CD8-positive, alpha-beta memory T cell (primary cell): ENCODE results near the gene PKNOX1. TPM values are rescaled to one million over a fixed set of nuclear protein-coding genes. Genes with fewer than 3 reads are reported as not detected.
A peak's percentile ranks its signal among the peaks of the same experiment; 100 is the strongest.

ENCODE experiments used
- CTCF ChIA-PET: fragments of 350-600 bp; sonication (Branson Sonifier 250); formaldehyde crosslinking; loops from one replicate; lab custom pipeline; 2021; ENCODE audit warnings: antibody characterized with exemption; lab: Charles Lee
- POLR2A ChIA-PET: fragments of 350-600 bp; sonication (Branson Sonifier 250); formaldehyde crosslinking; loops from one replicate; lab custom pipeline; 2021; ENCODE audit warnings: antibody characterized with exemption; lab: Charles Lee
- DNase-seq, 5 donors: peaks; one replicate each; pipeline versions ENCODE4 v3.0.0 to v3.0.0-alpha.2; 2020 to 2022; ENCODE audit warnings: mixed read lengths in 1 of 5
- H3K27ac ChIP-seq: one replicate; pipeline ENCODE4 v1.7.0; 2013; ENCODE audit warnings: low read depth, mild to moderate bottlenecking, low read length, moderate library complexity
- H3K27me3 ChIP-seq: 2 replicates; pipeline ENCODE4 v1.7.0; 2013; ENCODE audit warnings: low read length, mild to moderate bottlenecking; ENCODE audit not compliant: insufficient read depth, poor library complexity, severe bottlenecking
- H3K36me3 ChIP-seq: 2 replicates; pipeline ENCODE4 v1.7.0; 2013; ENCODE audit warnings: mild to moderate bottlenecking, low read length, moderate library complexity; ENCODE audit not compliant: insufficient read depth
- H3K4me1 ChIP-seq: 2 replicates; pipeline ENCODE4 v1.7.0; 2013; ENCODE audit warnings: mild to moderate bottlenecking, low read length, moderate library complexity; ENCODE audit not compliant: insufficient read depth
- H3K4me3 ChIP-seq: 2 replicates; pipeline ENCODE4 v1.7.0; 2013; ENCODE audit warnings: mild to moderate bottlenecking, low read length
- H3K9me3 ChIP-seq: 2 replicates; pipeline ENCODE4 v1.7.0; 2013; ENCODE audit warnings: mild to moderate bottlenecking, low read length
- H3K27ac Mint-ChIP-seq, 8 donors: one replicate each; pipeline ENCODE4 v1.8.0; 2020 to 2021; ENCODE audit warnings: mixed read lengths in 8 of 8, mild to moderate bottlenecking in 6 of 8, inconsistent platforms in 3 of 8, moderate library complexity in 3 of 8
- H3K27me3 Mint-ChIP-seq, 2 donors: one replicate each; pipeline ENCODE4 v1.8.0; 2020 to 2021; ENCODE audit warnings: mixed read lengths in 2 of 2, mild to moderate bottlenecking in 1 of 2, moderate library complexity in 1 of 2
- H3K36me3 Mint-ChIP-seq, 3 donors: one replicate each; pipeline ENCODE4 v1.8.0; 2020 to 2021; ENCODE audit warnings: mixed read lengths in 3 of 3, inconsistent platforms in 1 of 3, mild to moderate bottlenecking in 1 of 3
- H3K4me1 Mint-ChIP-seq, 3 donors: one replicate each; pipeline ENCODE4 v1.8.0; 2020 to 2021; ENCODE audit warnings: mixed read lengths in 3 of 3, inconsistent platforms in 1 of 3, mild to moderate bottlenecking in 1 of 3
- H3K4me3 Mint-ChIP-seq, 7 donors: one replicate each; pipeline ENCODE4 v1.8.0; 2020 to 2021; ENCODE audit warnings: mixed read lengths in 7 of 7, mild to moderate bottlenecking in 6 of 7, moderate library complexity in 4 of 7, inconsistent platforms in 2 of 7
- H3K9me3 Mint-ChIP-seq, 5 donors: one replicate each; pipeline ENCODE4 v1.8.0; 2020 to 2022; ENCODE audit warnings: mixed read lengths in 5 of 5, mild to moderate bottlenecking in 3 of 5, moderate library complexity in 2 of 5, inconsistent platforms in 1 of 5
- polyA plus RNA-seq: library from polyadenylated mRNA; unstranded; fragments of 300-500 nt; fragmentation: Illumina TruSeq; gene quantifications from one replicate; pipeline ENCODE4 v1.2.3, GENCODE V29; 2021
- total RNA-seq, 2 experiments: library from RNA; stranded (reverse); gene quantifications; one replicate each; pipeline ENCODE4 v1.2.3, GENCODE V29; 2021

PKNOX1 gene
- total and polyA plus RNA-seq, 3 experiments from 2014 or later, result 18.6 to 22.9 (median 22.8) TPM

DNA sequence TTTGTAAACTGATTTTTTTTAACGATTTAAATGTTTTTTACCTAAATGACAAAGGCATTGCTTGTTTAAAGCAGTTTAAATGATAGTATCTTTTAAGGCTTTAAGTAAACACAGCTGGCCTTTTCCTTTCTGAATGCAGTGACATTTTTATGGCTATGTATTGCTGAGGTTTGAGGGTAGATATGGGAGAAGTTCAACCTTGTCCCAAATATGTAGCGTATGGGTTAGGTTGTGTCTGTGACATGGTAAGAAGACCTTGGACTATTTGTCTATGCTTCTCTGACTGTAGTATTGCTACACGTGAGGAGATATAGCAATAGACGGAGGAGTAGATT is 32.5 kb downstream of the PKNOX1 start:
- H3K27me3 Mint-ChIP-seq, result no peaks in the 10 kb centered on the region
- H3K9me3 Mint-ChIP-seq, result no peaks in the 10 kb centered on the region
- ChIA-PET POLR2A (no interaction called here), CTCF (no interaction called here)
- no peak for DNase-seq
- Histone ChIP-seq H3K36me3 (peaks cover 10% of the 10 kb centered on the region), H3K27ac (no peak overlapping the region), H3K4me1 (no peaks in the 10 kb centered on the region), H3K27me3 (no peaks in the 10 kb centered on the region), H3K4me3 (no peak overlapping the region), H3K9me3 (no peaks in the 10 kb centered on the region)
- H3K4me1 Mint-ChIP-seq, result peaks cover 0 to 7% (median 3%) of the 10 kb centered on the region in 3 donors
- peaks cover 6 to 65% (median 20%) of the 10 kb centered on the region in 3 donors for H3K36me3 Mint-ChIP-seq
- H3K27ac Mint-ChIP-seq, result no peak overlapping the region
- no peak overlapping the region for H3K4me3 Mint-ChIP-seq

GRCh38 chr21:43012596-43012995 is 38.2 kb downstream of the PKNOX1 start:
- DNase-seq, result no peak
- CTCF ChIA-PET, result no interaction called here
- Histone ChIP-seq H3K4me1 (no peaks in the 10 kb centered on the region), H3K27ac (no peak overlapping the region), H3K27me3 (no peaks in the 10 kb centered on the region), H3K9me3 (no peaks in the 10 kb centered on the region), H3K4me3 (no peak overlapping the region), H3K36me3 (peaks cover 10% of the 10 kb centered on the region)
- POLR2A ChIA-PET, result no interaction called here
- Mint-ChIP-seq H3K27me3 (no peaks in the 10 kb centered on the region), H3K9me3 (no peaks in the 10 kb centered on the region), H3K36me3 (peaks cover 8 to 79% (median 19%) of the 10 kb centered on the region in 3 donors), H3K27ac (peak overlapping the region in 2 of 8 donors; percentile 17 to 78), H3K4me3 (no peak overlapping the region), H3K4me1 (no peaks in the 10 kb centered on the region)

GRCh38 chr21:43015906-43016540 is 41.7 kb downstream of the PKNOX1 start:
- CTCF ChIA-PET, result no interaction called here
- POLR2A ChIA-PET, result no interaction called here
- H3K4me1 ChIP-seq, result no peaks in the 10 kb centered on the region
- Mint-ChIP-seq H3K27me3 (no peaks in the 10 kb centered on the region), H3K27ac (peak overlapping the region in 1 of 8 donors; percentile 40), H3K36me3 (peaks cover 4 to 84% (median 13%) of the 10 kb centered on the region in 3 donors), H3K4me3 (no peak overlapping the region), H3K4me1 (no peaks in the 10 kb centered on the region), H3K9me3 (no peaks in the 10 kb centered on the region)
- no peak overlapping the region for H3K27ac ChIP-seq
- no peaks in the 10 kb centered on the region for H3K9me3 ChIP-seq
- H3K36me3 ChIP-seq, result no peaks in the 10 kb centered on the region
- no peak for DNase-seq
- no peak overlapping the region for H3K4me3 ChIP-seq
- no peaks in the 10 kb centered on the region for H3K27me3 ChIP-seq

DNA sequence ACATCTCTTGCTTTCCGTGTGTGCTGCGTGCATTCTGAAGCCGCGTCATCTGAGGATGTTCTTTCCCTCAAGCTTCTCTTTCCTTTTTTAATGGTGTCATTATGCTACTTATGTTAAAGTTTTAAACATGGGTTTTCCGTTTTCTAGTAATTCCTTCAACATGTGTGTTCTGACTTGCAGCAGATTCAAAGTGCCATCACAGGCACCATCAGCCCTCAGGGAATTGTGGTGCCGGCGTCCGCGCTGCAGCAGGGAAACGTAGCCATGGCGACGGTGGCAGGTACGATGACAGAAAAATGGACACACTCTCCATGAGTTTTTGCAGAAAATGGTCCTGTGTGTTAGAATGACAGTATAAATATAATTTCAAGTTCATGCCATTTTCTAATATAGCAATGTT is 42.4 kb downstream of the PKNOX1 start:
- Histone ChIP-seq H3K4me3 (no peak overlapping the region), H3K36me3 (peaks cover 5% of the 10 kb centered on the region), H3K27me3 (no peaks in the 10 kb centered on the region), H3K27ac (no peak overlapping the region), H3K9me3 (no peaks in the 10 kb centered on the region), H3K4me1 (no peaks in the 10 kb centered on the region)
- Mint-ChIP-seq H3K36me3 (peaks cover 4 to 85% (median 15%) of the 10 kb centered on the region in 3 donors), H3K9me3 (no peaks in the 10 kb centered on the region), H3K27me3 (no peaks in the 10 kb centered on the region), H3K27ac (no peak overlapping the region), H3K4me3 (no peak overlapping the region), H3K4me1 (no peaks in the 10 kb centered on the region)
- POLR2A ChIA-PET, result no interaction called here
- DNase-seq, result no peak
- CTCF ChIA-PET, result no interaction called here

DNA sequence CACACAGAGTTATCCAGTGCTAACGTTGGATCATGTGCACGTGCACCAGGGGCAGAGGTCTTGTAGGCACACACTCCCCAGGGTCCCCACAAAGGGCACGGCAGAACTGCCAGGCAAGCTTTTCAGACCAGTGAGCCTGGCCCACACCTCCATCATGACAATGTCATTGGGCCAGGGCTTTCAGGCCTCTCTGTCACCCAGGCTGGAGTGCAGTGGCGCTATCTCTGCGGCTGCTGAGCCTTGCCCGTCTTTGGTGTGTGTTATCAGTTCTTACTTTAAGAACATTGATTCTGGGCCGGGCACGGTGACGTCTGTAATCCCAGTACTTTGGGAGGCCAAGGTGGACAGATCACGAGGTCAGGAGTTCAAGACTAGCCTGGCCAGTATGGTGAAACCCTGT is 44.2 kb downstream of the PKNOX1 start:
- H3K36me3 ChIP-seq, result peaks cover 14% of the 10 kb centered on the region
- peaks cover 4 to 86% (median 16%) of the 10 kb centered on the region in 3 donors for H3K36me3 Mint-ChIP-seq
- H3K27me3 ChIP-seq, result no peaks in the 10 kb centered on the region
- DNase-seq, result no peak
- ChIA-PET POLR2A (no interaction called here), CTCF (no interaction called here)
- H3K4me1 Mint-ChIP-seq, result no peaks in the 10 kb centered on the region
- H3K27ac Mint-ChIP-seq, result peak overlapping the region in 1 of 8 donors; percentile 95
- H3K27ac ChIP-seq, result no peak overlapping the region
- H3K27me3 Mint-ChIP-seq, result no peaks in the 10 kb centered on the region
- no peaks in the 10 kb centered on the region for H3K4me1 ChIP-seq
- no peaks in the 10 kb centered on the region for H3K9me3 Mint-ChIP-seq
- no peaks in the 10 kb centered on the region for H3K9me3 ChIP-seq
- no peak overlapping the region for H3K4me3 ChIP-seq
- H3K4me3 Mint-ChIP-seq, result no peak overlapping the region

- ChIA-PET CTCF (no interaction called here), POLR2A (no interaction called here)
- Histone ChIP-seq H3K4me1 (no peaks in the 10 kb centered on the region), H3K27ac (no peak overlapping the region), H3K36me3 (peaks cover 27% of the 10 kb centered on the region), H3K27me3 (no peaks in the 10 kb centered on the region), H3K9me3 (no peaks in the 10 kb centered on the region), H3K4me3 (no peak overlapping the region)
- DNase-seq, result no peak
- Mint-ChIP-seq H3K4me1 (no peaks in the 10 kb centered on the region), H3K27ac (peak overlapping the region in 1 of 8 donors; percentile 14), H3K4me3 (no peak overlapping the region), H3K27me3 (no peaks in the 10 kb centered on the region), H3K9me3 (no peaks in the 10 kb centered on the region), H3K36me3 (peaks cover 0 to 86% (median 14%) of the 10 kb centered on the region in 3 donors)
Observed at GRCh38 chr21:43020177-43020576, 45.8 kb downstream of the PKNOX1 start.

DNA sequence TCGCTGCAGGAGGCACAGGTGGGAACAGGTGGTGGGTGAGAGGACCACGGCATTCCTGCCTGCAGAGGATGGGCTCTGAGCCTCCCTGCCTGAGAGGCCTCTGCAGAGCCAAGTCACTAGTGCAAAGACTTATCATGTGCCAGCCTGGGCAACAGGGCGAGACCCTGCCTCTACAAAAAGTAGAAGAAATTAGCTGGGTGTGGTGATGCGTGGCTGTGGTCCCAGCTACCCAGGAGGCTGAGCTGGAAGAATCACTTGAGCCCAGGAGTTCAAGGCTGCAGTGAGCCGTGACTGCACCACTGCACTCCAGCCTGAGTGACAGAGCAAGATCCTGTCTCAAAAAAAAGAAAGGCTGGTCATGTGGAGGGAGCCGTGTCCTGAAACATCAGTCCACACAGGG is 46.4 kb downstream of the PKNOX1 start:
- Mint-ChIP-seq H3K4me1 (no peaks in the 10 kb centered on the region), H3K27ac (peak overlapping the region in 1 of 8 donors; percentile 46), H3K9me3 (no peaks in the 10 kb centered on the region), H3K36me3 (peaks cover 0 to 86% (median 17%) of the 10 kb centered on the region in 3 donors), H3K27me3 (no peaks in the 10 kb centered on the region), H3K4me3 (no peak overlapping the region)
- no peaks in the 10 kb centered on the region for H3K27me3 ChIP-seq
- ChIA-PET POLR2A (no interaction called here), CTCF (no interaction called here)
- DNase-seq, result no peak
- H3K9me3 ChIP-seq, result no peaks in the 10 kb centered on the region
- H3K36me3 ChIP-seq, result peaks cover 32% of the 10 kb centered on the region
- H3K27ac ChIP-seq, result no peak overlapping the region
- H3K4me1 ChIP-seq, result no peaks in the 10 kb centered on the region
- no peak overlapping the region for H3K4me3 ChIP-seq

DNA sequence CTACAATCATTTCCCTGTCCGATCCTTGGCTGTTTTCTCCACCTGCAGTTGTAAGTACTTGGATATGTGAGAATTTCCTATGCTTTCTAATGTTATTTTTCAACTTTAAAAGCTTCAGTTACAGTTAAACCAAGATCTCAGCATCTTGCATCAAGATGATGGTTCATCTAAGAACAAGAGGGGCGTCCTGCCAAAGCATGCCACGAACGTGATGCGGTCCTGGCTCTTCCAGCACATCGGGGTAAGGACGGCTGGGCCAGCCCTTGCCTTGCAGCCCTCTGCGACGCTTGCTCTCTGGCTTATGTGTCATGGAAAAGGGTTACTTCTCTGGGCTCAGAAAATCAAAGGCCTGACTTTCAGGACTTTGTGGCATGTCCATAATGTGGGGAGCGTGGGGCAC is 46.8 kb downstream of the PKNOX1 start:
- no peaks in the 10 kb centered on the region for H3K4me1 Mint-ChIP-seq
- no peaks in the 10 kb centered on the region for H3K9me3 Mint-ChIP-seq
- no peaks in the 10 kb centered on the region for H3K27me3 Mint-ChIP-seq
- no peak for DNase-seq
- H3K27me3 ChIP-seq, result no peaks in the 10 kb centered on the region
- no peak overlapping the region for H3K4me3 Mint-ChIP-seq
- no peak overlapping the region for H3K27ac ChIP-seq
- H3K4me3 ChIP-seq, result no peak overlapping the region
- H3K36me3 Mint-ChIP-seq, result peaks cover 0 to 85% (median 17%) of the 10 kb centered on the region in 3 donors
- H3K36me3 ChIP-seq, result peaks cover 32% of the 10 kb centered on the region
- H3K9me3 ChIP-seq, result no peaks in the 10 kb centered on the region
- CTCF ChIA-PET, result no interaction called here
- H3K4me1 ChIP-seq, result no peaks in the 10 kb centered on the region
- POLR2A ChIA-PET, result no interaction called here
- H3K27ac Mint-ChIP-seq, result peak overlapping the region in 1 of 8 donors; percentile 33
